ENCODE data around the gene CREB5.
"Not testable (repeated sequence)": the region's sequence is repeated elsewhere in the genome, so short reads cannot be mapped to it uniquely, and the experiment has no call there.

The CREB5 gene

GRCh38 chr7:28782362-28782761 lies 370.0 kb downstream of the CREB5 start:
- Histone ChIP-seq H3K27me3 (ENCODE audit: control insufficient read depth, insufficient read depth, low read length) (no peaks in the 10 kb centered on the region), H3K27ac (ENCODE audit: low read length) (no peak overlapping the region), H3K4me1 (ENCODE audit: control insufficient read depth, insufficient read depth, low read length) (no peaks in the 10 kb centered on the region), H3K36me3 (ENCODE audit: control insufficient read depth, insufficient read depth, low read length) (no peaks in the 10 kb centered on the region), H3K9me3 (ENCODE audit: control insufficient read depth, insufficient read depth, low read length) (no peaks in the 10 kb centered on the region), H3K4me3 (ENCODE audit: low read length) (no peak overlapping the region)
- WGBS (ENCODE audit: insufficient coverage, insufficient read length) = no CpG with 5 or more reads among the region's 2 CpGs
- no peak for DNase-seq (ENCODE audit: low read depth, low spot score)

- H3K27me3 ChIP-seq (ENCODE audit: control insufficient read depth, insufficient read depth, low read length) = no peaks in the 10 kb centered on the region
- DNase-seq (ENCODE audit: low read depth, low spot score) = no peak
- WGBS (ENCODE audit: insufficient coverage, insufficient read length) = no CpG with 5 or more reads among the region's 13 CpGs
- H3K4me3 ChIP-seq (ENCODE audit: low read length) = no peak overlapping the region
- H3K27ac ChIP-seq (ENCODE audit: low read length) = no peak overlapping the region
- H3K9me3 ChIP-seq (ENCODE audit: control insufficient read depth, insufficient read depth, low read length) = no peaks in the 10 kb centered on the region
- no peaks in the 10 kb centered on the region for H3K36me3 ChIP-seq (ENCODE audit: control insufficient read depth, insufficient read depth, low read length)
- no peaks in the 10 kb centered on the region for H3K4me1 ChIP-seq (ENCODE audit: control insufficient read depth, insufficient read depth, low read length)
These were observed 372.0 kb downstream of the CREB5 start for GRCh38 chr7:28784171-28784902.

DNA sequence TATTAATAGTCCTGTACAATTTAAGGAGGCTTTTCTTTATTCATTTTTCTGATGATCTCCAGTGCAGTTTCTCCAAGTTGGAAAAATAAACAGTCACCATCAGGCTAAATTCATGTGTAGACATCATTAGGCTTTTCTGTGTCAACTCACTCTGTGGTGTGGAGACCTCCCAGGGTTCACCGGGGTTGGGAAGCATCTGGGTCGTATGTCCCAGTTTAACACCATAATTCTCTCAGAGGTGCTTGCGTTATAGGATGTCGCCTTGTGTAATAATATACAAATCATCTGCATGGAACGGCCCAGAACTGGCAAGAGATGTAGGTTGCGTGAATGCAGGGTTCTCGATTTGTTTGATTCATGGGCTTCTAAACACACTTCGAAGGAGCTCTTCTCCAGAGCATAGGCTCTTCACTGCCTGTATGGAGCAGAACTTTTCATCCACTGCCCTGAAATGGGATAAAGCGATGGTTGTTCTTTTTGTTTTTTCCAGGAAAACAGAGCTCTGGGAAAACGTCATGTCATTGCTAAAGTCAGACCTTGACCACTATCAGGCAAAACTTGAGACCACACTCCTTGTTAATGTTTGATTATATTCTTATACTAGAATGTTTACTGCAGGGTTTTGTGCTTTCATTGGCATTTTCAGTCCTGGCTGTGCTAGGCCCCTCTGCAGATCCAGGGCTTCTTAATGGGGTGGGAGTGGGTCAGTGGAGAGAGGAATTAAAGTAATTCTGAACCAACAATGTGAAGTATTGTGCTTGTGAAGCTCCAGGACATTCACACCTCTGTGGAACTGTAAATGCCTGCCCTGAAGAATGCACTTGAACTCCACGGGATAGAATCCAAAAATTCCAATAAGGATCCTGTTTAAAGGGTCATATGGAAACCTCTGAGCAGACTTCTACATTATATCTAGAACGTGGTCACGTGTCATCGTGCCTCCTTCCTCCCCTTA lies 373.0 kb downstream of the CREB5 start:
- Histone ChIP-seq H3K27ac (ENCODE audit: low read length) (no peak overlapping the region), H3K36me3 (ENCODE audit: control insufficient read depth, insufficient read depth, low read length) (no peaks in the 10 kb centered on the region), H3K9me3 (ENCODE audit: control insufficient read depth, insufficient read depth, low read length) (no peaks in the 10 kb centered on the region), H3K27me3 (ENCODE audit: control insufficient read depth, insufficient read depth, low read length) (no peaks in the 10 kb centered on the region), H3K4me1 (ENCODE audit: control insufficient read depth, insufficient read depth, low read length) (no peaks in the 10 kb centered on the region), H3K4me3 (ENCODE audit: low read length) (no peak overlapping the region)
- DNase-seq (ENCODE audit: low read depth, low spot score) = no peak
- no CpG with 5 or more reads among the region's 14 CpGs for WGBS (ENCODE audit: insufficient coverage, insufficient read length)

- not testable (repeated sequence) for H3K9me3 ChIP-seq (ENCODE audit: control insufficient read depth, insufficient read depth, low read length); H3K4me3 ChIP-seq (ENCODE audit: low read length); H3K27ac ChIP-seq (ENCODE audit: low read length); DNase-seq (ENCODE audit: low read depth, low spot score); H3K27me3 ChIP-seq (ENCODE audit: control insufficient read depth, insufficient read depth, low read length); H3K4me1 ChIP-seq (ENCODE audit: control insufficient read depth, insufficient read depth, low read length); H3K36me3 ChIP-seq (ENCODE audit: control insufficient read depth, insufficient read depth, low read length)
- WGBS (ENCODE audit: insufficient coverage, insufficient read length) = no CpG with 5 or more reads among the region's 5 CpGs
These were observed 373.8 kb downstream of the CREB5 start for GRCh38 chr7:28786156-28786555.

- Histone ChIP-seq H3K4me3 (ENCODE audit: low read length) (no peak overlapping the region), H3K27me3 (ENCODE audit: control insufficient read depth, insufficient read depth, low read length) (no peaks in the 10 kb centered on the region), H3K27ac (ENCODE audit: low read length) (no peak overlapping the region), H3K9me3 (ENCODE audit: control insufficient read depth, insufficient read depth, low read length) (no peaks in the 10 kb centered on the region), H3K36me3 (ENCODE audit: control insufficient read depth, insufficient read depth, low read length) (no peaks in the 10 kb centered on the region), H3K4me1 (ENCODE audit: control insufficient read depth, insufficient read depth, low read length) (no peaks in the 10 kb centered on the region)
- no peak for DNase-seq (ENCODE audit: low read depth, low spot score)
These were observed 374.8 kb downstream of the CREB5 start for GRCh38 chr7:28787106-28787505.

DNA sequence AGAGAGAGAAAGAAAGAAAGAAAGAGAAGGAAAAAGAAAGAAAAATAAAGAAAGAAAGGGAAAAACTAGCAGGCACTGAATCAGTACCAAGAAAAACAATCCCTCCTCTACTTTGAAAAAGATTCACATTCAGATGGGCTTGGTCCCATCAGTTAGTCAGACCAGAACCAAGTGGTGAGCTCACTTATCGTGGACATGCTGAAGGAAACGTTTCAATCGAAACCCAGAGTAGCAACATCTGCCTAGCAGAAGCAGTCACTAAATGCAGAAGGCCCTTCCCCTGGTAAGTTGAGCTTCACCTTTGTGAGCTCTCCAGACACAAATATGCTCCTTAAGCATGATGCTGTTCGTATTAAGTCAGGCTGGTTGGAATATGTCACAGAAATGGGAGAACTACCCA lies 378.1 kb downstream of the CREB5 start:
- H3K4me1 ChIP-seq (ENCODE audit: control insufficient read depth, insufficient read depth, low read length) = peaks cover 2% of the 10 kb centered on the region; the same call in 1 of the 2 replicates
- no peaks in the 10 kb centered on the region for H3K36me3 ChIP-seq (ENCODE audit: control insufficient read depth, insufficient read depth, low read length)
- DNase-seq (ENCODE audit: low read depth, low spot score) = no peak
- H3K27ac ChIP-seq (ENCODE audit: low read length) = no peak overlapping the region
- H3K4me3 ChIP-seq (ENCODE audit: low read length) = no peak overlapping the region
- no peaks in the 10 kb centered on the region; the same call in 1 of the 2 replicates for H3K27me3 ChIP-seq (ENCODE audit: control insufficient read depth, insufficient read depth, low read length)
- H3K9me3 ChIP-seq (ENCODE audit: control insufficient read depth, insufficient read depth, low read length) = no peaks in the 10 kb centered on the region
- no CpG with 5 or more reads among the region's 4 CpGs for WGBS (ENCODE audit: insufficient coverage, insufficient read length)

DNA sequence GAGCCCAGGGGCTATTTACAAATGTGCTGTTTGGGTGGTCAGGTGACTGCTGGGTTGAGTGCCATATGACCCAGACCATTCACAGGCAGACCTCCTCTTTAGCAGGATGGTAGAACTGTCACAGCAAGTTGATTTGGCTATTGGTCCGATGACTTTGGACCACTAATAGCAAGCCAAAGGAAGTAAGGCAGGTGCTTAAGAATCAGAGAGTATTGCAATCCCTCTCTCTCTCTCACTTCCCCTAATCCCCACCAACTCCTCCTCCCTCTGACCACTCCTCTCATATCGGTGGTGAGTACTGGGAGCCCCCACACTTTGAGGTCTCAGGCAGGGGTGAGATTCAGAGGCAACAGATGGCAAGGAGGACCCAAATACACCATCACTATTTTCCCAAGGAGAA lies 380.5 kb downstream of the CREB5 start:
- Histone ChIP-seq H3K27me3 (ENCODE audit: control insufficient read depth, insufficient read depth, low read length) (no peaks in the 10 kb centered on the region; the same call in 1 of the 2 replicates), H3K4me1 (ENCODE audit: control insufficient read depth, insufficient read depth, low read length) (peaks cover 2% of the 10 kb centered on the region; the same call in 1 of the 2 replicates), H3K4me3 (ENCODE audit: low read length) (no peak overlapping the region), H3K27ac (ENCODE audit: low read length) (no peak overlapping the region), H3K9me3 (ENCODE audit: control insufficient read depth, insufficient read depth, low read length) (no peaks in the 10 kb centered on the region), H3K36me3 (ENCODE audit: control insufficient read depth, insufficient read depth, low read length) (no peaks in the 10 kb centered on the region)
- no CpG with 5 or more reads among the region's 2 CpGs for WGBS (ENCODE audit: insufficient coverage, insufficient read length)
- DNase-seq (ENCODE audit: low read depth, low spot score) = no peak

GRCh38 chr7:28793381-28794085 lies 381.2 kb downstream of the CREB5 start:
- DNase-seq (ENCODE audit: low read depth, low spot score) = no peak
- H3K4me3 ChIP-seq (ENCODE audit: low read length) = no peak overlapping the region
- H3K4me1 ChIP-seq (ENCODE audit: control insufficient read depth, insufficient read depth, low read length) = peaks cover 2% of the 10 kb centered on the region; the same call in 1 of the 2 replicates
- H3K27ac ChIP-seq (ENCODE audit: low read length) = no peak overlapping the region
- no CpG with 5 or more reads among the region's 9 CpGs for WGBS (ENCODE audit: insufficient coverage, insufficient read length)
- no peaks in the 10 kb centered on the region for H3K9me3 ChIP-seq (ENCODE audit: control insufficient read depth, insufficient read depth, low read length)
- H3K27me3 ChIP-seq (ENCODE audit: control insufficient read depth, insufficient read depth, low read length) = no peaks in the 10 kb centered on the region; the same call in 1 of the 2 replicates
- no peaks in the 10 kb centered on the region for H3K36me3 ChIP-seq (ENCODE audit: control insufficient read depth, insufficient read depth, low read length)

GRCh38 chr7:28798274-28798673 lies 386.0 kb downstream of the CREB5 start:
- Histone ChIP-seq H3K9me3 (ENCODE audit: control insufficient read depth, insufficient read depth, low read length) (no peaks in the 10 kb centered on the region), H3K4me3 (ENCODE audit: low read length) (no peak overlapping the region), H3K36me3 (ENCODE audit: control insufficient read depth, insufficient read depth, low read length) (no peaks in the 10 kb centered on the region), H3K27ac (ENCODE audit: low read length) (no peak overlapping the region), H3K4me1 (ENCODE audit: control insufficient read depth, insufficient read depth, low read length) (peaks cover 2% of the 10 kb centered on the region; the same call in 1 of the 2 replicates), H3K27me3 (ENCODE audit: control insufficient read depth, insufficient read depth, low read length) (no peaks in the 10 kb centered on the region; the same call in 1 of the 2 replicates)
- WGBS (ENCODE audit: insufficient coverage, insufficient read length) = no CpG with 5 or more reads among the region's 15 CpGs
- DNase-seq (ENCODE audit: low read depth, low spot score) = no peak

DNA sequence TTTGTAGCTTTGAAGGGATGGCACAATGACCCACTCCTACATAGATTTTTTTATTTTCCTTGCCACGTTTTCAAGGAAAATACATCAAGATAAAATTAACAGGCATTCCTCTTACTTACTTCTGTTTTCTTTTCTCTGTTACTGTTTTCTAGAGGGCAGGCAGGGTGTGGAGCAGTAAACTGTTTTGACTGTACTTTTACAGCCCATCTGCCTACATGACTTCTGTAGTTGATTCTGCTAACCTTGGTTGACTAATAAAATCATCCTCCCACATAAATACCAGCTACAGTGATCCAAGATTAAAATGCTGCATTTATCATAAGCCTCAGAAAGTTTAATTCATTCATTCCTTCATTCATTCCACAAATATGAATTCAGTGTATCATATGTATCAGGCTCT lies 387.3 kb downstream of the CREB5 start:
- Histone ChIP-seq H3K27me3 (ENCODE audit: control insufficient read depth, insufficient read depth, low read length) (no peaks in the 10 kb centered on the region), H3K27ac (ENCODE audit: low read length) (no peak overlapping the region), H3K4me1 (ENCODE audit: control insufficient read depth, insufficient read depth, low read length) (no peaks in the 10 kb centered on the region), H3K9me3 (ENCODE audit: control insufficient read depth, insufficient read depth, low read length) (no peaks in the 10 kb centered on the region), H3K36me3 (ENCODE audit: control insufficient read depth, insufficient read depth, low read length) (no peaks in the 10 kb centered on the region), H3K4me3 (ENCODE audit: low read length) (no peak overlapping the region)
- no peak for DNase-seq (ENCODE audit: low read depth, low spot score)
- no CpG with 5 or more reads among the region's 1 CpG for WGBS (ENCODE audit: insufficient coverage, insufficient read length)

All from iPS DF 6.9 (cell line).